GM23338 (cell line): ENCODE results near the gene NTMT2.

Experiments used
- CTCF ChIP-seq, 2 experiments: fragments of 200-600 bp in 1 of 2; sonication (generic) in 1 of 2; conservative IDR thresholded peaks; 2 replicates each; pipeline versions ENCODE4 v1.5.1 to v1.6.1; 2016 to 2017; ENCODE audit warnings: antibody characterized with exemption in 2 of 2, low read depth in 2 of 2, mild to moderate bottlenecking in 2 of 2, moderate library complexity in 1 of 2
- EZH2 ChIP-seq: fragments of 200-600 bp; sonication (generic); IDR thresholded peaks from one replicate; pipeline ENCODE4 v1.8.0; 2017; ENCODE audit warnings: antibody characterized with exemption, mild to moderate bottlenecking, low read depth; ENCODE audit not compliant: unreplicated experiment
- EZH2phosphoT487 ChIP-seq: fragments of 200-600 bp; sonication (generic); IDR thresholded peaks from one replicate; pipeline ENCODE4 v1.8.1; 2018; ENCODE audit warnings: antibody characterized with exemption; ENCODE audit not compliant: unreplicated experiment
- POLR2AphosphoS5 ChIP-seq: IDR thresholded peaks from 2 replicates; pipeline ENCODE4 v1.6.1; 2016; ENCODE audit warnings: antibody characterized with exemption, low read depth
- TF ChIP-seq, protein P1 (sequence below): IDR thresholded peaks from one replicate; pipeline ENCODE4 v1.6.1; 2018; ENCODE audit warnings: antibody characterized with exemption; ENCODE audit not compliant: unreplicated experiment

- TF ChIP-seq CTCF (conservative IDR thresholded peaks at IDR 0.05; ENCODE audit: low read depth in 2 of 2), result no peak
- no peak for TF ChIP-seq POLR2AphosphoS5
- TF ChIP-seq EZH2, result no peak
- TF ChIP-seq EZH2phosphoT487, result no peak
- TF ChIP-seq, protein P1, sequence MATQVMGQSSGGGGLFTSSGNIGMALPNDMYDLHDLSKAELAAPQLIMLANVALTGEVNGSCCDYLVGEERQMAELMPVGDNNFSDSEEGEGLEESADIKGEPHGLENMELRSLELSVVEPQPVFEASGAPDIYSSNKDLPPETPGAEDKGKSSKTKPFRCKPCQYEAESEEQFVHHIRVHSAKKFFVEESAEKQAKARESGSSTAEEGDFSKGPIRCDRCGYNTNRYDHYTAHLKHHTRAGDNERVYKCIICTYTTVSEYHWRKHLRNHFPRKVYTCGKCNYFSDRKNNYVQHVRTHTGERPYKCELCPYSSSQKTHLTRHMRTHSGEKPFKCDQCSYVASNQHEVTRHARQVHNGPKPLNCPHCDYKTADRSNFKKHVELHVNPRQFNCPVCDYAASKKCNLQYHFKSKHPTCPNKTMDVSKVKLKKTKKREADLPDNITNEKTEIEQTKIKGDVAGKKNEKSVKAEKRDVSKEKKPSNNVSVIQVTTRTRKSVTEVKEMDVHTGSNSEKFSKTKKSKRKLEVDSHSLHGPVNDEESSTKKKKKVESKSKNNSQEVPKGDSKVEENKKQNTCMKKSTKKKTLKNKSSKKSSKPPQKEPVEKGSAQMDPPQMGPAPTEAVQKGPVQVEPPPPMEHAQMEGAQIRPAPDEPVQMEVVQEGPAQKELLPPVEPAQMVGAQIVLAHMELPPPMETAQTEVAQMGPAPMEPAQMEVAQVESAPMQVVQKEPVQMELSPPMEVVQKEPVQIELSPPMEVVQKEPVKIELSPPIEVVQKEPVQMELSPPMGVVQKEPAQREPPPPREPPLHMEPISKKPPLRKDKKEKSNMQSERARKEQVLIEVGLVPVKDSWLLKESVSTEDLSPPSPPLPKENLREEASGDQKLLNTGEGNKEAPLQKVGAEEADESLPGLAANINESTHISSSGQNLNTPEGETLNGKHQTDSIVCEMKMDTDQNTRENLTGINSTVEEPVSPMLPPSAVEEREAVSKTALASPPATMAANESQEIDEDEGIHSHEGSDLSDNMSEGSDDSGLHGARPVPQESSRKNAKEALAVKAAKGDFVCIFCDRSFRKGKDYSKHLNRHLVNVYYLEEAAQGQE, result no peak
Observed at GRCh38 chr1:170155055-170155454, 9.3 kb downstream of the NTMT2 start.
